A673 (cell line): ENCODE data around the gene ANLN. TPM values are rescaled to one million over a fixed set of nuclear protein-coding genes. Genes with fewer than 3 reads are reported as not detected.

Experiments used
- BruUV-seq: library from RNA; stranded (reverse); fragments of 400-500 nt; replicated peaks from 2 replicates; lab custom pipeline; 2021; lab: Mats Ljungman, UMichigan
- CTCF ChIA-PET: fragments of 300-600 bp; sonication (Branson Sonifier 250); formaldehyde crosslinking; loops from one replicate; lab custom pipeline; 2022; ENCODE audit warnings: antibody characterized with exemption; lab: Charles Lee
- POLR2A ChIA-PET: fragments of 300-600 bp; sonication (Branson Sonifier 250); formaldehyde crosslinking; loops from one replicate; lab custom pipeline; 2022; ENCODE audit warnings: antibody characterized with exemption; ENCODE audit not compliant: low non-redundant PET; lab: Charles Lee
- DNase-seq: peaks from one replicate; pipeline ENCODE4 v3.0.0-alpha.2; 2015; ENCODE audit warnings: low spot score
- H3K27ac ChIP-seq: fragments of 200-600 bp; sonication (generic); 2 replicates; pipeline ENCODE4 v1.5.1; 2016; ENCODE audit warnings: mixed run types, low read depth, mild to moderate bottlenecking, mixed read lengths, antibody characterized with exemption, low read length; ENCODE audit not compliant: poor library complexity, severe bottlenecking
- H3K27me3 ChIP-seq: fragments of 200-600 bp; sonication (generic); replicated peaks from 2 replicates; pipeline ENCODE4 v1.6.1; 2017; ENCODE audit warnings: mixed run types, low read depth, mild to moderate bottlenecking, mixed read lengths, antibody characterized with exemption, low read length; ENCODE audit not compliant: insufficient read depth, poor library complexity
- H3K36me3 ChIP-seq: fragments of 200-600 bp; sonication (generic); 2 replicates; pipeline ENCODE4 v1.6.1; 2016; ENCODE audit warnings: mixed run types, mild to moderate bottlenecking, mixed read lengths, antibody characterized with exemption, low read length; ENCODE audit not compliant: insufficient read depth, poor library complexity, severe bottlenecking
- H3K4me1 ChIP-seq: fragments of 200-600 bp; sonication (generic); 2 replicates; pipeline ENCODE4 v1.6.1; 2017; ENCODE audit warnings: mixed run types, mild to moderate bottlenecking, mixed read lengths, antibody characterized with exemption, low read length; ENCODE audit not compliant: insufficient read depth, poor library complexity, severe bottlenecking
- H3K4me3 ChIP-seq: fragments of 200-600 bp; sonication (generic); 2 replicates; pipeline ENCODE4 v1.5.1; 2016; ENCODE audit warnings: low read depth, mixed run types, mild to moderate bottlenecking, mixed read lengths, low read length; ENCODE audit not compliant: poor library complexity, severe bottlenecking
- H3K9me3 ChIP-seq: fragments of 200-600 bp; sonication (generic); 2 replicates; pipeline ENCODE4 v1.6.1; 2016; ENCODE audit warnings: mixed run types, low read depth, mild to moderate bottlenecking, mixed read lengths, antibody characterized with exemption, low read length; ENCODE audit not compliant: poor library complexity, severe bottlenecking
- CTCF ChIP-seq: fragments of 300-800, 200-600 bp; sonication (generic); conservative IDR thresholded peaks from 2 replicates; pipeline ENCODE4 v1.5.1; 2017; ENCODE audit warnings: low read depth, mild to moderate bottlenecking, antibody characterized with exemption, low read length, moderate library complexity, mixed read lengths
- EZH2 ChIP-seq: fragments of 200-600 bp; sonication (generic); IDR thresholded peaks from 2 replicates; pipeline ENCODE4 v1.6.1; 2017; ENCODE audit warnings: borderline replicate concordance, low read depth, mild to moderate bottlenecking, mixed read lengths, antibody characterized with exemption, low read length; ENCODE audit not compliant: poor library complexity, severe bottlenecking
- intact Hi-C: fragments of 100-400 bp; cut with micrococcal nuclease; formaldehyde crosslinking; loops from one replicate; pipeline ENCODE4 v1.10.0; 2022; ENCODE audit not compliant: unreplicated experiment
- total RNA-seq: library from RNA; stranded (reverse); gene quantifications from 2 replicates; pipeline ENCODE4 v1.2.3, GENCODE V29; 2021

ANLN gene
- total RNA-seq, 1 experiment from 2014 or later, result 164 TPM

- DNase-seq, result no peak
- POLR2A ChIA-PET, result no interaction called here
- intact Hi-C loops, result no loop called here
- Histone ChIP-seq H3K36me3 (peaks cover 91% of the 10 kb centered on the region), H3K4me1 (no peaks in the 10 kb centered on the region), H3K4me3 (no peak overlapping the region), H3K9me3 (no peaks in the 10 kb centered on the region), H3K27ac (no peak overlapping the region), H3K27me3 (no peaks in the 10 kb centered on the region)
- TF ChIP-seq CTCF (no peak), EZH2 (no peak)
- CTCF ChIA-PET, result no interaction called here
- no TSS peak for BruUV-seq
Measured at GRCh38 chr7:36420307-36420706, 30.6 kb downstream of the ANLN start.

GRCh38 chr7:36422072-36422471, 32.4 kb downstream of the ANLN start:
- intact Hi-C loops, result no loop called here
- Histone ChIP-seq H3K4me3 (no peak overlapping the region), H3K27ac (no peak overlapping the region), H3K4me1 (no peaks in the 10 kb centered on the region), H3K9me3 (no peaks in the 10 kb centered on the region), H3K36me3 (peaks cover 93% of the 10 kb centered on the region), H3K27me3 (no peaks in the 10 kb centered on the region)
- TF ChIP-seq CTCF (no peak), EZH2 (no peak)
- no peak for DNase-seq
- ChIA-PET POLR2A (no interaction called here), CTCF (no interaction called here)
- no TSS peak for BruUV-seq

- intact Hi-C loops, result no loop called here
Measured at GRCh38 chr7:36423633-36424032, 34.0 kb downstream of the ANLN start.

More at GRCh38 chr7:36423633-36424032, 34.0 kb downstream of the ANLN start:
- no TSS peak for BruUV-seq
- ChIA-PET POLR2A (no interaction called here), CTCF (no interaction called here)
- no peak for DNase-seq
- Histone ChIP-seq H3K9me3 (no peaks in the 10 kb centered on the region), H3K27me3 (no peaks in the 10 kb centered on the region), H3K4me3 (no peak overlapping the region), H3K36me3 (peaks cover 98% of the 10 kb centered on the region), H3K27ac (no peak overlapping the region), H3K4me1 (no peaks in the 10 kb centered on the region)
- TF ChIP-seq CTCF (no peak), EZH2 (no peak)
